Measurements from ENCODE around the gene SPATS2.
A peak's percentile ranks its signal among the peaks of the same experiment; 100 is the strongest.
"Not testable (repeated sequence)": the region's sequence is repeated elsewhere in the genome, so short reads cannot be mapped to it uniquely, and the experiment has no call there.

Gene SPATS2

DNA sequence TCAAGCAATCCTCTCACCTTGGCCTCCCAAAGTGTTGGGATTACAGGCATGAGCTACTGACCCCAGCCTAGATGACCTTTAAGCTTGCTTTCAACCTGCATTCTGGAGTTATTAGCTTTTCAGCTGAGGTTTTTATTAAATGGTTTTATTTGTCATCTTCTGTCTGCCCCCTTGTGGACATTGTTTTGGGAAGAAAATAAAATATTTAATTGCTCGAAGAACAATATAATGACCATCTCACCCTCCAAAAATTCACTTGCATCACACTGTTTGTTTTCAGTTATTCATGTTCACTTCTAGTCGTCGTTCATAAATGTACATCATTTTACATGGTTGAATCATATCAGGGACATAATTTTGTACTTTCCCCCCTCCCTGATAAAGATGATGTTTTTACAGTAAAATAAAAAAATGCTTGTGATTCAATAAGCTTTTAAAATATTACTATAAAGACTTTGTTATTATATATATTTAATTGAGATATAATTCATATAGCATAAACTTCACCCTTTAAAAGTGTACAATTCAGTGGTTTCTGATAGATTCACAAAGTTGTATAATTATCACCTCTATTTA is 10.1 kb upstream of the SPATS2 start:
- DNase-seq, result no peak

DNA sequence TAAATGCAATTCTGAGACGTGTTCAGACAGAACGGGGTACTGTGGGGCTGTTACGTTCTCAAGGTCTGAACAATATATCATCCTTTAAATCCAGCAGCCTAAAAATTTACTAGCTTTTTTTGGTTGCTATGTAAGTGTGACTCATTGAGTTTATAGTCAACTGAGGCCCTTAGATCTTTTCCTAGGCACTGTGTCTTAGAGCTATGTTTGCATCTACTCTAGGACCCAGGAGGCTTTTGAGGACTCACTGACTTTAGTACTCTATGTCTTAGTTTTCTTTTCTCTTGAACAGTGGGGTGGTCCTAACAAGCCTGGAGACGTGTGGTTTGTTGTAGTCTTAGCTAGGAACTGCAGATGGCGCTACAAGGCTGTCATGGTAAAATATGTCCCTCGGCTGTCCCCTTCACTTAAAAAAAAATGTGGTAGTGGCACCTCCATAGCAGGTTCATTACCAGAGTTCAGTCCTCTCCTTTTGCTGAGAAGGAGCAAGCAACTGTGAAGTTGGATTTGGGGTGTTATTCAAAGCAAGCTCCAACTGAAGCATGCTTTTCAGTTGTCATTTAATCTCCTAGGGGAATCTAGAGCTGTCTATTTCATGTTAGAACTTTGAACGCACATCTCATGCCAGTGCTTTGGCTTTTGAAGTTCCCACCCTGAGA is 8.7 kb upstream of the SPATS2 start:
- DNase-seq, result peak; percentile 77

DNA sequence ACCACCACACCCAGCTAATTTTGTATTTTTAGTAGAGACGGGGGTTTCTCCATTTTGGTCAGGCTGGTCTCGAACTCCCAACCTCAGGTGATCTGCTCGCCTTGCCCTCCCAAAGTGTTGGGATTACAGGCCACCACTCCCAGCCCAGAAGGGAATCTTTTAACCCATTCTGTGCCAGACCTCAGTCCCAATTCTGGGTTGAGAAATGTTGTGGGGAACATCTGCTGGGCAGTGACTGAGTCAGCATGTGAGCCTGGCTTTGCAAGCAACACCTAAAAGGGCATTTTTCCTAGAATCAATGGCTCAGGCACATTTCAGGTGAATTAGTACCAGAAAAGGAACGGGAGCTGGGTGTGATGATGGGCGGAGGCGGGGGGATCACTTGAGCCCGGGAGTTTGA is 7.6 kb upstream of the SPATS2 start:
- no peak for DNase-seq

DNA sequence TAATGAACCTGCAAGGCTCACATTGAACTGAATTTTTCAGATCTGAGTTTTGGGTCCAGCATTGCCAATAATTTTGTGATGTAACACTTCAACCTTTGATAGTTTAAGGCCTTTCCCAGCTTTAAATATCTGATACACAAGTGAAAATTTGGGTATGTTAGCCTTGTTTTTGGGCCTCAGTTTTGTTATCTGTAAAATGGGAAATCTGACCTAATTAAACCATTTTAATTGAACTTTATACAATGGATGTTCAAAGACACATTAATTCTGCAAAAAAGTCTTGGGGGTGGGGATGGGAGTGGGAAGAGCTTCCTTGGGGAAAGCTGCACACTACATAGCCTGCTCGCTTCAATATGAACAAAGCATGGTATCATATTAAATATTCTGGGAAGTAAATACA is 5.2 kb upstream of the SPATS2 start:
- DNase-seq, result no peak

DNA sequence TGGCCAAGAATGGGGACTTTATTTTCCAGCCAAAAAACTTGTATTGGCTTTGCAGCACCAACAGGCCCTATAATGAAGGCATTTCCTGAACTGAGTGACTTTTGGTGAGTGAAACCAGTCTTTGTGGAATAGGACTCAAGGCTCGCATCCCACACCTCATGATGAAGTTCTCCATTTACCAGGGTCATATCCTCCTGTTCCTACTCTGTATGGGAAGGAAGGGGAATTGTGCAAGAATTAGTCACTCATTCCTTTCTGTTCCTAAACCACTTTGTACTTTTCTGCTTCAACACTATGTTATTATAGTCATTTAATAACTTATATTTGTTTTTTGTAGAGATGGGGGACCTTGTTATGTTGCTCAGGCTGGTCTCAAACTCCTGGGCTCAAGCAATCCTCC is 2.3 kb upstream of the SPATS2 start:
- no peak for DNase-seq

DNA sequence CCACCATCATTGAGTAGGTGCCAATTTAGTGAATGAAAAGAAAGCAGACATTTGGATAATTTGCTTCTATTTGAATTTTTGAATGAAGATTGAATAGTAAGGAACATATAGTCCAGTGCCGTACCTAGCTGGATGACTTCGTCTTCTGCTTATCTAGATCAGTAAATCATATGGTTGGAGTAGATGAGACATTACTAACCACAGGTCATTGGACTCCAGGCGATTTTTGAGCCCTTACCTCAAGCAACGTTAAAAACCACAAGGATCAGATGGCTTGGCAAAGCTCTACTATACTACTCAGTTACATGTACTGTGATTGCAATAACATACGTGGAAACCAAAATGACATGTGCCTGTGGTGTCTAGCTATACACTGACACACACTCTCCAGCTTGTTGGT is 1.7 kb upstream of the SPATS2 start:
- no peak for DNase-seq

DNA sequence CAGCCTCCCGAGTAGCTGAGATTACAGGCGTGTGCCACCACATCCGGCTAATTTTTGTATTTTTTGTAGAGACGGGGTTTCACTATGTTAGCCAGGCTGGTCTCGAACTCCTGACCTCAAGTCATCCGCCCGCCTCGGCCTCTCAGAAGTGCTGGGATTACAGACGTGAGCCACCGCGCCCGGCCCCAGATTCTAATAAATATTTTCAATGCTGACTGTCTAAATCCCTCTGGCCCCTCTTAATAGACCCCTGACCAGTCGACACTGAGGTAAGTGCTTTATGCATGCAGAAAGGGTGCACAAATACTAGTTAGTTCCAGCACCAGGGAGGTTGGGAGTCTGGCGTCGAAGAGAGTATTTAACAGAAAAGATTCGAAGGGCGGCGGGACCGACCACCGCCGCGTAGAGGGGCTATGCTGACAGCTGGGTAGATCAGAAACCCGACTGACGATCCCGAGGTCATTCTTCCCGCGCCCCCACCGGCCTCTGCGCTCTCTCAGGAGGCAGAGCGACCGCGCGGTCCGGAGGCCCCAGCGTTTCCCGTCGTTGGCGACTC is 1.1 kb upstream of the SPATS2 start:
- DNase-seq, result no peak

DNA sequence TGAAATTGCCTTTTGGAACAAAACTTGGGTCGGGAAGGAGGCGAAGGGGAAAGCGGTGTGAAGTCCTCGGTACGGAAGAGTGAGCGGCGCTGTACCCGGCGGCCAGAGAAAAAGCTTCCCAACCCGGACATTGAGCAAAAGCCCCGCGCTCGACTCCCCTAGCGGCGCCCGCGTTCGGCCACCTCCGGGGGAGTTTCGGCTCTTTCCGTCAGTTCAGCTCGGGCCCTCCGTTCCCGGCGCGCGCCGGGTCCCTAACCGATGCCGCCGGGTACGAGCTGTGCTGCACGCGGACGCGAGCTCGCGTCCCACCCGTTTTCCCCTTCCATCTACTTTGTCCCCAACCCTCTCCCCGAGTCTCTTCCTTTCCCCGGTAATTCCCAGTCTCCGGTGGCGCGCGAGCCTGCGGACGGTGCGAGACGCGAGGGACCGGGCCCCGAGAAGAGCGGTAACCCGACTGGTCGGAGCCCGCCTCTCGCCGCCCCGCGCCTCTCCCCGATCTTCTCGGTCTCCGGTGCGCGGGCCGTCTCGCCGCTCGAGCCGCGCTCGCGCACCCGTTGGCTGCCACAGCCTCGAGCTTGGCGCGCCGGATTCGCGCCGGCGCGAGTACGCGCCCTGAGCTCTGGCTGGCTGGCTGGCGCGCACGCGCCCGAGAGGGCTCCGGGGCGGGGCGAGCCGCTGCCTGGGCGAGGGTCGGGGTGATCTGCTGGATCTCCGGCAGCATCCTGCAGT is 446 bp upstream of the SPATS2 start:
- peak; percentile 88 for DNase-seq

DNA sequence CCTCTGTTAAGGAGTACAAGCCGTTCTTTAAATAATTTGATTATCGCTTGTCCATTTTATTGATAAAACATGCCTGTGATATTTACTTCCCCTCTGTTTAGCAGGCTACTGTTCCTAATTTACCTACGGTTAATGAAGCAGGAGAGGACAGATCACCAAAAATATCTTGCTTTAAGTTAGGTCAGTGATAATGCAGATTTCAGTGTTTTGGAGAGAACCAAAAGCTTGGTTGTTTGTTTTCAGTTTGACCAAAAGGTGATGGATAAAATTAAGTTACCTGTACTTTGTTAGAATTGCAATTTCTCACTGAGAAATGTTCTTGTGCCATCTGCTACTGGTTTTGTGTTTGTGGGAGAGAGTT is 958 bp downstream of the SPATS2 start:
- no peak for DNase-seq

DNA sequence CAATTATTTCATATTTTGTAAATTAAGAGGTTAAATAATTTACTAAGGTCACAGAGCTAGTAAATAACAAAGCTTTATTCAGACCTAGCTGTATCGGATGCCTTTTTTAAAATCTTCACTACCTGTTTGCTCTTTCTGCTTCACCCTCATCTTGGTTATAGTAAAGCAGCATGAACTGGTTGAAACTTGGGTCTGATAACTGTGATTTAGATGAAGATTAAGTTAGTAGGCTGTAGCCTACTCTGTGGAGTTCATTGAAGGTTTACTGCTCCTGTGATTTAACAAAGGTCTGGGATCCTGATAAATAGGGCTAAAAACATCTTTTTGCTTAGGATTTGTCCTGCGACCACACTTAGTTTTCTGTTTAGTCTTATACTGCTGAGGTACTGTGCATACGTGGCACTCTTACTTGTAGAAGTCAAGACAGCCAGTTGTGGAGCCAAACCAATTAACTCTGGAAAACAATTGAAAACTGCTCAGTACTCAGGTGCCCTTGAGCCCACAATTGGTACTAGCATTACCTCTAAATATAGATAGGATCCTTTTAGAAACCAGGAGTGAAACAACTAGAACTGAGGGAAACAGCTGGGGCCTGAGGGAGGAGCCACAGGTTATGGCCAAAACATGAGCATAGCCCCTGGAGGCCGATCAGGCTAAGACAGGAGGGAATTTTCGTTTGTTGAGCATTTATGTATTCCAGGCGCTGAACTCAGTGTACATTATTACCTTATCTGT is 2.3 kb downstream of the SPATS2 start:
- peak; percentile 27 for DNase-seq

DNA sequence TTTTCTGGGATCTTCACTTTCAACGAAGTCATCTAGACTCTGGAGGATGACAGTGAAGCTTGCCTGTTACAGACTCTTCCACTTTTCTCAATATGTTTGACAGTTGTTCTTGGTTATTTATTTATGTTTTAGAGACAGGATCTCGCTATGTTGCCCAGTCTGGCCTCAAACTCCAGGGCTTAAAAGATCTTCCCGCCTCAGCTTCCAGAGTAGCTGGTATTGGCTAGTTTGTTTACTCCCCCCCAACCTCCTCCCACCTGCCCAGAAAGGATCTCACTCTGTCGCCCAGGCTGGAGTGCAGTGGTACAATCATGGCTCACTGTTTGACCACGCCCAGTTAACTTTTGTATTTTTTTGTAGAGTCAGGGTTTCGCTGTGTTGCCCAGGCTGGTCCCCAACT is 3.3 kb downstream of the SPATS2 start:
- no peak for DNase-seq

DNA sequence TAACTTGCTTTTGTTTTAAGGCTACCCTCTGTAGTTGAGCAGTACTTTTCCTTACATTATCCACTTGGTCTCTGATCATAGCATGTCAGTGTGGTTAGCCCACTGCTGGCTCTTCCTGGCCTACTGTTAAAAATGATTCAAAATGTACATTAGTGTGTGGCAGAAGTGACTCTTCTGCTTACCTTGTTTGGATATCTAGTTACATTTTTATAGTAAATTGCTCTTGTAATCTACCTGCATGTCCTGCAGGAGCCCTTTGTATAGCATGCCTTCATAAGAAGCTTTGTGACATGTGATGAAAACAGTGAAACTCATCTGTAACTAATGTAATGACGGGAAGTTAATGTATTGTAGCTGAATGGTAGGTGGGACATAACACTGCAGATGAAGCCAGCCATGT is 8.1 kb downstream of the SPATS2 start:
- DNase-seq, result no peak

DNA sequence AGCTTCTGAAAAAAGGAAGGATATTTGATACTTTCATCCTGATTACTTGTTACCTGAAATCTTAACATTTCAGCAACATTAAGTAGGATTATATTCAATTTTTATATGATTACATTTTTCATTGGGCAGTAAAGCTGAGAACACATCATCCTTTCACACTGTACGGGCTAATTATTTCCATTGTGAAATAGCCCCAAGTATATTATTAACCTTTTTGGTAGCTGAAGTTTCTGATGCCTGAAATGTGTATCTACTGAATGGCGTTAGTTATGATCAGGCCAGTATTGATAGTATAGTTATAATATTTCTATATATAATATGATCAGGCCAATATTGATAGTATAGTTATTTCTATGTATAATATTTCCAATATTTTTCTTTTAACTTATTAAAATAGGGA is 10.1 kb downstream of the SPATS2 start:
- DNase-seq, result no peak

DNA sequence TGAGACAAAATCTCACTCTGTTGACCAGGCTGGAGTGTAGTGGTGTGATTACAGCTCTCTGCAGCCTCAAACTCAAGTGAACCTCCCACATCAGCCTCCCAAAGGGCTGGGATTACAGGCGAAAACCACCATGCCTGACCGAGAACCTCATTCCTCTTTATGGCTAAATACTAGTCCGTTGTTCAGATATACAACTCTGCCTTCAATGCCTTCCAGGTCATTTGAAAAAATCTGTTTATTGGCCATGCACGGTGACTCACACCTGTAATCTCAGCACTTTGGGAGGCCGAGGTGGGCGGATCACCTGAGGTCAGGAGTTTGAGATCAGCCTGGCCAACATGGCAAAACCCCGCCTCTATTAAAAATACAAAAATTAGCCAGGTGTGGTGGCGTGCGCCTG is 12.9 kb downstream of the SPATS2 start:
- DNase-seq, result not testable (repeated sequence)

DNA sequence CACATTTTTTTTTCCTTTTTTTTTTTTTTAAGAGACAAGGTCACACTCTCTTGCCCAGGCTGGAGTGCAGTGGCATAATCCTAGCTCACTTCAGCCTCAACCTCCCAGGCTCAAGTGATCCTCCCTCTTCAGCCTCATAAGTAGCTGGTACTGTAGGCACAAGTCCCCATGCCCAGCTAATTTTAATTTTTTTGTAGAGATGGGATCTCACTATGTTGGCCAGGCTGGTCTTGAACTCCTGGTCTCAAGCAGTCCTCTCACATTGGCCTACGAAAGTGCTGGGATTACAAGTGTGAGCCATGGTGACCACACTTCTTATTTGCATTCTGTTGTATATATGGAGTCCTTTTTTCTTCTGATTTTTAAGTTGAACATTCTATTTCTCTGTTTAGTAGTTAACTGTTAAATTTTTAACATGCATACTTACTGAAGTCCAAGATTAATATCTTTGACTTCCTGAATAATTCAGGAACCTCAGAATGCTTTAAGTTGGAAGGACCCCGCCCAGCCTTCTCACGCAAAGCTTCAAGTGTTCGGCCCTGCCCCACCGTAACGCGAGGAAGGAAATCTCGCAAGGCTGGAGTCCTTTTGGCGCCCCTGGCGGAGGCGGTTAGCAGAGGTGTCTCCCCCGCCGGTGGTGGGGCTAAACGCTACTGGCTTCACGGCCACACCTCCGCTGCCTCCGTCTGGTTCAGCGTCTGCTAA is 21.6 kb downstream of the SPATS2 start:
- DNase-seq, result peak; percentile 63

DNA sequence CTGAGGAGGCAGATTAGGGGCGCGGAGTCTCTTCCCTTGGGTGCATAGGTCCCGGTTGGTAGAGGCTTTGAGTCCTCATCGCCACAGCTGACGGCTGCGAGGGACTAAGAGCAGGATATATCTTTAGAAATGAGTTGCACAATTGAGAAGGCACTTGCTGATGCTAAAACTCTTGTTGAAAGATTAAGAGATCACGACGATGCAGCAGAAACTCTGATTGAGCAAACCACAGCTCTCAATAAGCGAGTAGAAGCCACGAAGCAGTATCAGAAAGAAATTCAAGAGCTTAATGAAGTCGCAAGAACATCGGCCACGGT is 22.1 kb downstream of the SPATS2 start:
- DNase-seq, result no peak

DNA sequence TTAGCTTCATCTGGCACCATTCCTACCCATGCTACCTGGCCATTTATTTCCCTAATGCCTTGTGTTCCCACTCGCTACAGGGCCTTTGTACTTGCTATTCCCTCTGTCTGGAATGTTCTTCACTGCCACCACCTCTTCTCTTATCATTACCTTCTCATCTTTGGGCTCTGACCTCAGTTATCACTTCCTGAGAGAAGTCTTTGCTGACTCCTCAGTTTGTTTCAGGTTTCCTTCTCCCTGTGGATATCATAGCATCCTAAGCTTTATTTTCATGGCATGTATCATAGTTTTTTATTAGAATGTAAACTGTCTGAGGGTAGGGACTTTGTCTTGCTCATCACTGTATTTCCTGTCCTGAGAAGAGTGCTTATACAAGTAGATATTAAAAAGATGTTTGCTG is 29.7 kb downstream of the SPATS2 start:
- DNase-seq, result no peak

DNA sequence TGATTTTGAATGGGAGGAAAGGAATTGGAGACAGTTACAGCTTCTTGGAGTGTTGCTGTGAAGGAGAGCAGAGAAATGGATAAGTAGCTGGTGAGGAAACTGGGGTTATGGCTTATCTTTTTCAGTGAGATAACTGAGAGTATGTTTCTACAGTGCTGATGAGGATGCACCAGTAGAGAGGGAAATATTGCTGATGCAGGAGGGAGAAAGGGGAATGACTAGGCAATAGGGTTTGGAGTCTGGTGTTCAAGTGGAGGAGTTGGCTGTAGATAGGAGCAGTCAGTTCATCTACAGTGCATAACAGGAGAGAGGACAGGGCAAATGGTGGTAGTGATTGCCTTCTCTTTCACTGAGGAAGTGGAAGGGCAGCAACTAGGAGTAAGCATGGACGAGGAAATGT is 33.0 kb downstream of the SPATS2 start:
- no peak for DNase-seq

DNA sequence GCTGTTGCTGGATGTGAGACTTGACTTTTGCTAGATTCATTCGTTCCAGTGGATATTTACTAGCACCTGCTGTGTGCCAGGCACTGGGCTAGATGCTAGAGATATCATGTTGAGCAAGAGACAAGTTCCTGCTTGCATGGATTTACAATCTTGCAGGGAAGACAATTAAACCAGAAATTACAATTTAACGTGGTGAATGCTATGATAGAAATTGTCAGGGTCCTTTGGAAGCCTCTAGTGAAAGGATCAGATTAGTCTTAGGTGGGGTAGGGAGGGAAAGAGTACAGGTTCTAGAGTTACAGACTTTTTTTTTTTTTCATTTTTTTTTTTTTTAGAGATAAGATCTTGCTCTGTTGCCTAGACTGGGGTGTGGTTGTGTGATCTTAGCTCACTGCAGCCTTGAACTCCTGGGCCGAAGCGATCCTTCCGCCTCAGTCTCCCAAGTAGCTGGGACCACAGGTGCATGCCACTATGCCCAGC is 36.7 kb downstream of the SPATS2 start:
- no peak for DNase-seq

DNA sequence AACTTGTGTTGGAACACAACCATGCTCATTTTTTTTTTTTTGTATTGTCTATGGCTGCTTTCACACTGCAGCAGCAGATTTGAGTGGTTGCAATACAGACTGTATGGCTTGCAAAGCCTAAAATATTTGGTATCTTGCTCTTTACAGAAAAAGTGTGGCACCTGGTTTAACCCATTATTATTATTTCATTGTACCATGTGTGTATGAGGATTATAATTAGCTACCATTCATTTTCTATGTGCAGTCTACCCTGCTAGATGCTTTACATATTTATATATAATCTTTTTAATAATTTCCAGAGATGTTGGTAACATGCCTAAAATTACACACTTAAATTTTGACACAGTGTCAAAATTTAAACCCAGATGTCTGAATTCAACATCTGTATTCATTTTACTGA is 37.7 kb downstream of the SPATS2 start:
- no peak for DNase-seq

DNA sequence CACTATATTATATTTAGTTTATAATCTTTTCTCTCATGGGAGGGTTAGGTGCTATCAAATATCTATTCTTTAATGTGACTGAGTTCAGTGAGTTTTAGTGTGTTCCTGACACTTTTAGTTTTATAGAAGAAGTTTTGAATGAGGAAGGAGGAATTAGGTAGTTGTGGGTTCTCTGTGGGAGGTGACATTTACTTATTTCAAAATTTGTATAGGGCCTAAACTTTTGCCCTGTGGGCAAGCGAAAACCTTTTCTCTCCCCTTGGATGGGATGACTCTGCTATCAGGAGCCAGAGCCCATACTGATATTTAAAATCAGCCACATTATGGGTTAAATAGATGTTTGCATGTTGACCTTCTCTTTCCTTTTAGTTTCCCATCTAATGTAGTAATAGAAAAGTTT is 43.6 kb downstream of the SPATS2 start:
- DNase-seq, result no peak

DNA sequence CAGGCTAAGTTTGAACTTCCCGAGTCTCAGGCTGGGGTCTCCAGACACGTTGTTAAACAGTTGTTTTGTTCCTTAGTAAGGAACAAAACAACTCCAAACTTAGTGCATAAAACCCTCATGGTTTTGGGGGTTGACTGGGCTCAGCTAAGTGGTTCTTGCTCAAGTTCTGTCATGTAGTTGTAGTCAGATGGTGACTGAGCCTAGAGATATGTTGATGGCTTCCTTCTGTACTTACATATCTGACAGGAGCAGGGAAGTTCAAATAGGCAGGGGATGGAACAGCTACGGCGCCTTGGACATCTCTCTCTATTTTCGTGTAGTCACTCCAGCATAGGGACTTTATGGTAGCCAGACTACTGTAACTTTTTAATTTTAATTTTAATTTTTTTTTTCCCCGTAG is 45.7 kb downstream of the SPATS2 start:
- DNase-seq, result no peak

DNA sequence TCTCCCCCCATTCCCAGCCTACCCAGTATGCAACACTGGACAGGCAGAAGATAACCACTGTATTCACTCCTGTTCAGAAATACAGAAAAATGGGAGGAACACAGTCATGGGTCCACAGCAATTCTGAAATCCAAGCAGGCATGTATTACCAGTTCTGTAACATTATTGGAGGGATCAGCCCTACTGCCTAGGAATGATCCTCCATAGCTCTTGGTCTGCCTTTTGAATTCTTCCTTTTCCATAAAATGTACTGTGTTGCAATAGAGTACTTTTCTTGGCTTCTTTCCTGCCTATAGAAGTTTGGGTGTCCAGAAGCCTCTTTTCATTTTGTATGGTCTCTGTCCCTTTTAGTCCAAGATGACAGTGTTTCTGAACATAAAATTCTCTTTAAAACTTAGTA is 46.5 kb downstream of the SPATS2 start:
- no peak for DNase-seq
